ENCODE data around the gene TIMM21.

Gene TIMM21

GRCh38 chr18:74184875-74185274 lies 36.6 kb downstream of the TIMM21 start:
- Histone ChIP-seq H3K27me3 (ENCODE audit: control insufficient read depth in 2 of 2, insufficient read depth in 2 of 2, low read length in 2 of 2) (peaks cover 0 to 3% of the 10 kb centered on the region in 2 donors), H3K9ac (ENCODE audit: low read depth in 1 of 2, low read length in 2 of 2) (no peak overlapping the region), H3K36me3 (ENCODE audit: control insufficient read depth in 2 of 2, insufficient read depth in 2 of 2, low read length in 2 of 2) (no peaks in the 10 kb centered on the region), H3K9me3 (ENCODE audit: control insufficient read depth in 2 of 2, low read length in 2 of 2) (no peaks in the 10 kb centered on the region), H3K4me3 (ENCODE audit: low read length in 2 of 2) (no peak overlapping the region), H3K27ac (ENCODE audit: low read depth in 2 of 2, low read length in 2 of 2) (no peak overlapping the region), H3K4me1 (ENCODE audit: control insufficient read depth in 2 of 2, insufficient read depth in 2 of 2, low read length in 2 of 2) (no peaks in the 10 kb centered on the region)

DNA sequence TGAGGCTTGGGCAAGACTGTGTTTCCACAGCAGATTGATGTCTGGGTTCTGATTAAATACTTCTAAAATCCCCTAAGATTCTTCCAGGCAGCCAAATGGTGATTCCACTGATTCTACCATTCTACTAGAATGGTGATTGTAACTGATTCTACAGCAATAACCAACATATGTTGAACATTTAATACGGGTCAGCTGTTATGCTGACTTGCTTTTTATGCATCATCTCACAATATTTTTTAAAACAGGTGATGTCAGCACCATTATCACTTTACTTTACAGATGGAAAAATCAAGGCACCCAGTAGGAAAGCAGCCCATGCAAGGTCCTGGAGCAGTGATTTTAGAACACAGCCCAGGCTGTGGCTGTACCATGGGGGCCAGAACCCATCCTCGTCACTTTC lies 37.5 kb downstream of the TIMM21 start:
- H3K4me1 ChIP-seq (ENCODE audit: control insufficient read depth in 2 of 2, insufficient read depth in 2 of 2, low read length in 2 of 2), result no peaks in the 10 kb centered on the region
- no peaks in the 10 kb centered on the region for H3K36me3 ChIP-seq (ENCODE audit: control insufficient read depth in 2 of 2, insufficient read depth in 2 of 2, low read length in 2 of 2)
- H3K27me3 ChIP-seq (ENCODE audit: control insufficient read depth in 2 of 2, insufficient read depth in 2 of 2, low read length in 2 of 2), result peaks cover 0 to 3% of the 10 kb centered on the region in 2 donors
- no peak overlapping the region for H3K4me3 ChIP-seq (ENCODE audit: low read length in 2 of 2)
- no peak overlapping the region for H3K27ac ChIP-seq (ENCODE audit: low read depth in 2 of 2, low read length in 2 of 2)
- no peaks in the 10 kb centered on the region for H3K9me3 ChIP-seq (ENCODE audit: control insufficient read depth in 2 of 2, low read length in 2 of 2)
- no peak overlapping the region for H3K9ac ChIP-seq (ENCODE audit: low read depth in 1 of 2, low read length in 2 of 2)

- Histone ChIP-seq H3K27ac (ENCODE audit: low read depth in 2 of 2, low read length in 2 of 2) (no peak overlapping the region), H3K4me3 (ENCODE audit: low read length in 2 of 2) (no peak overlapping the region)
Measured at GRCh38 chr18:74186661-74187060, 38.3 kb downstream of the TIMM21 start.

DNA sequence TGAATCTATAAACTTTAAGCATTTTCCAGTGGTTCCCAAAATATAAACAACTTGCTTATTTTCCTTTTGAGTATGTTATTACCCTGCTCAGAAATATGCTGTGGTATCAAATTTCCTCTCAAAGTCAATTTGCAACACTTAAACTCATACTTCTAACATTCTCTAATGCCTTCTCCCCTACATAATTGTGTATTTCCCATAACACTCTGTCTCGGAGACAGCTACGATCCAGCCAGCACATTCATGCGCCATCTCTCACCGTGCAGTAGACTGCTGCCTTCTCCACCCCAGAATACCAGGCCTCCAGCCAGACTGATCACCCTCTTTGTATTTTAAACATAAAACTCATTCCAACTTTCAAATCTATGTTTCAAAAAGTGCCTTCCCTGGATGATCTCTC lies 41.8 kb downstream of the TIMM21 start:
- H3K4me3 ChIP-seq (ENCODE audit: low read length in 2 of 2), result no peak overlapping the region
- H3K27me3 ChIP-seq (ENCODE audit: control insufficient read depth in 2 of 2, insufficient read depth in 2 of 2, low read length in 2 of 2), result peaks cover 0 to 3% of the 10 kb centered on the region in 2 donors
- no peaks in the 10 kb centered on the region for H3K9me3 ChIP-seq (ENCODE audit: control insufficient read depth in 2 of 2, low read length in 2 of 2)
- no peak overlapping the region for H3K27ac ChIP-seq (ENCODE audit: low read depth in 2 of 2, low read length in 2 of 2)
- H3K4me1 ChIP-seq (ENCODE audit: control insufficient read depth in 2 of 2, insufficient read depth in 2 of 2, low read length in 2 of 2), result no peaks in the 10 kb centered on the region
- no peaks in the 10 kb centered on the region for H3K36me3 ChIP-seq (ENCODE audit: control insufficient read depth in 2 of 2, insufficient read depth in 2 of 2, low read length in 2 of 2)
- H3K9ac ChIP-seq (ENCODE audit: low read depth in 1 of 2, low read length in 2 of 2), result no peak overlapping the region

More at GRCh38 chr18:74186661-74187060, 38.3 kb downstream of the TIMM21 start:
- Histone ChIP-seq H3K9me3 (ENCODE audit: control insufficient read depth in 2 of 2, low read length in 2 of 2) (no peaks in the 10 kb centered on the region), H3K9ac (ENCODE audit: low read depth in 1 of 2, low read length in 2 of 2) (no peak overlapping the region), H3K36me3 (ENCODE audit: control insufficient read depth in 2 of 2, insufficient read depth in 2 of 2, low read length in 2 of 2) (no peaks in the 10 kb centered on the region), H3K4me1 (ENCODE audit: control insufficient read depth in 2 of 2, insufficient read depth in 2 of 2, low read length in 2 of 2) (no peaks in the 10 kb centered on the region), H3K27me3 (ENCODE audit: control insufficient read depth in 2 of 2, insufficient read depth in 2 of 2, low read length in 2 of 2) (peaks cover 0 to 3% of the 10 kb centered on the region in 2 donors)

DNA sequence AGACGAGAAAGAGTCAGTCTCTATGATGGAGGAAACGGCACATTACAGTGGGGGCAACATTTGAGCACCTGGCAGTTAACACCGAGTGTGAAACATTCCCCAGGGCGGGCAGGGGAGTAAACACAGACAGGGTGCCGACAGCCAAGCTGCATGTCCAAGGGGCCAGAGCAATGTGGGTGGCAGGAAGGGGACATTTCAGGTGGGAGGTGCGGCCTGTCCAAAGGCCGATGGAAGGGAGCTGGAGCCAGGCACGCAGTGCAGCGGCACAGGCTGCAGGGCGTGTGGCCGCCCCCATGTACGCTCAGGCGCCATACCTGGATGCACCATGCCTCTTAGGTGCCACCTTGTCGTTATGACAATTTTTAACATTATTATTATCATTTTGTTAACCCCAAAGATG lies 43.3 kb downstream of the TIMM21 start:
- no peak overlapping the region for H3K4me3 ChIP-seq (ENCODE audit: low read length in 2 of 2)
- H3K9me3 ChIP-seq (ENCODE audit: control insufficient read depth in 2 of 2, low read length in 2 of 2), result no peaks in the 10 kb centered on the region
- no peaks in the 10 kb centered on the region for H3K36me3 ChIP-seq (ENCODE audit: control insufficient read depth in 2 of 2, insufficient read depth in 2 of 2, low read length in 2 of 2)
- H3K27me3 ChIP-seq (ENCODE audit: control insufficient read depth in 2 of 2, insufficient read depth in 2 of 2, low read length in 2 of 2), result peaks cover 0 to 3% of the 10 kb centered on the region in 2 donors
- no peaks in the 10 kb centered on the region for H3K4me1 ChIP-seq (ENCODE audit: control insufficient read depth in 2 of 2, insufficient read depth in 2 of 2, low read length in 2 of 2)
- no peak overlapping the region for H3K9ac ChIP-seq (ENCODE audit: low read depth in 1 of 2, low read length in 2 of 2)
- no peak overlapping the region for H3K27ac ChIP-seq (ENCODE audit: low read depth in 2 of 2, low read length in 2 of 2)

DNA sequence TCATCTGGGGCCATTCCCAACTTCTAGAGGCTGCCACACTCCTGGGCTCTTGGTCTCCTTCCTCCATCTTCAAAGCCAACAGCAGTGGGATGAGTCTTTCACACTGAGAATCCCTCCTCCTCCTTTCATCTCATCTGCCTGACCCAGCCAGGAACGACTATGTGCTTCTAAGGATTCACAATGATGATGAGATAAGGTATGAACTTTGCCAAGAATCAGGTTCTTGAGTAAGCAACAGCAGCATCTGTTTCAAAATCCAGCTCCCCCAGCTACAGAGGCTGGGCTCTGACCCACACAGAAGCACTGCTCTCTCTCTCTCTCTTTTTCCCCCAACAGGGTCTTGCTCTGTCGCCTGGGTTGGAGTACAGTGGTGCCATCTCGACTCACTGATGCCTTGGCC lies 46.4 kb downstream of the TIMM21 start:
- Histone ChIP-seq H3K36me3 (ENCODE audit: control insufficient read depth in 2 of 2, insufficient read depth in 2 of 2, low read length in 2 of 2) (no peaks in the 10 kb centered on the region), H3K27ac (ENCODE audit: low read depth in 2 of 2, low read length in 2 of 2) (no peak overlapping the region), H3K9me3 (ENCODE audit: control insufficient read depth in 2 of 2, low read length in 2 of 2) (no peaks in the 10 kb centered on the region), H3K9ac (ENCODE audit: low read depth in 1 of 2, low read length in 2 of 2) (no peak overlapping the region), H3K4me3 (ENCODE audit: low read length in 2 of 2) (no peak overlapping the region), H3K27me3 (ENCODE audit: control insufficient read depth in 2 of 2, insufficient read depth in 2 of 2, low read length in 2 of 2) (peaks cover 0 to 3% of the 10 kb centered on the region in 2 donors), H3K4me1 (ENCODE audit: control insufficient read depth in 2 of 2, insufficient read depth in 2 of 2, low read length in 2 of 2) (peaks cover 0 to 16% of the 10 kb centered on the region in 2 donors)

DNA sequence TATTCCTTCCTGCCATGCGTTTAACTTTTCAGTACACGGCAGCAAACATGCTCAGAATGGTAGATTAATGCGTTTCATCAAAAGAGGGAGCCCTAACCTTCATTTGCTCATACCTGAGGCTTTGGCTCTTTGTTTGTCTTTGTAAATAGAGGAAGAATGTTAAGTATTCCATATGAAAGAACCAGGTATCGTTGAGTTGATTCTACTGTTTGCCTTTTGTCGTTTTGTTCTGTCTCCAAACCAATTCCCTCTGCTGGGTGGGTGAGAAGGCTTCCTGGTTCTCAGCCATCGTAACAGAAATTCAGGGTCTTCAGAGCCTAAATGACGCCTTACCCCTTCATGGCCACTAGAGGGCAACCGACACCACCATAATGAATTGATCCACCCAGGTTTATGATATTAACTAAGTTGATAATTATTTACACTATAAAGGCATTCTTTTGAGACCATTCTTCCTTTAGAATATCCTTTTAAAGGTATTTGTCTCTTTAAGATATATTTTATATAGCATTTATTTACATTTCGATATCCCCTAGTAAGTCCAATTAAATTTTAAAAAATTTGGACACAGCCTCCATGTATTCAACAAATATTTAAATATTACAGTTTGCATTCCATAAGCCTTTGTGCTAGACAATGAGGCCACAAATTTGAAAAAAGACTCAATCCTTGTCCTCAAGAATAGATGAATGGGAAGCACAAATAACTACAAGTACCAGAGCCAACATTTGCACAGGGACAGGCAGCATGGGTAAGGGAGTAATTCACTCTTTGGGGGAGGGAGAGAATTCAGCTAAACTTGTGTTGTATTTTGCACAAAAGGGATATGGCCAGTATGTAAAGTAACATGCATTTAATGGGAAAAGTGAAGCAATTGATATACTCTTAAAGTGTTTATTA lies 48.1 kb downstream of the TIMM21 start:
- Histone ChIP-seq H3K27me3 (ENCODE audit: control insufficient read depth in 2 of 2, insufficient read depth in 2 of 2, low read length in 2 of 2) (peaks cover 0 to 3% of the 10 kb centered on the region in 2 donors), H3K9ac (ENCODE audit: low read depth in 1 of 2, low read length in 2 of 2) (peak overlapping the region in 1 of 2 donors; percentile 53), H3K4me1 (ENCODE audit: control insufficient read depth in 2 of 2, insufficient read depth in 2 of 2, low read length in 2 of 2) (peaks cover 0 to 16% of the 10 kb centered on the region in 2 donors), H3K9me3 (ENCODE audit: control insufficient read depth in 2 of 2, low read length in 2 of 2) (no peaks in the 10 kb centered on the region), H3K4me3 (ENCODE audit: low read length in 2 of 2) (peak overlapping the region; percentile 67 to 69), H3K36me3 (ENCODE audit: control insufficient read depth in 2 of 2, insufficient read depth in 2 of 2, low read length in 2 of 2) (no peaks in the 10 kb centered on the region), H3K27ac (ENCODE audit: low read depth in 2 of 2, low read length in 2 of 2) (no peak overlapping the region)

- H3K9me3 ChIP-seq (ENCODE audit: control insufficient read depth in 2 of 2, low read length in 2 of 2), result no peaks in the 10 kb centered on the region
- no peak overlapping the region for H3K27ac ChIP-seq (ENCODE audit: low read depth in 2 of 2, low read length in 2 of 2)
- no peak overlapping the region for H3K9ac ChIP-seq (ENCODE audit: low read depth in 1 of 2, low read length in 2 of 2)
- peaks cover 0 to 3% of the 10 kb centered on the region in 2 donors for H3K27me3 ChIP-seq (ENCODE audit: control insufficient read depth in 2 of 2, insufficient read depth in 2 of 2, low read length in 2 of 2)
- peaks cover 0 to 16% of the 10 kb centered on the region in 2 donors for H3K4me1 ChIP-seq (ENCODE audit: control insufficient read depth in 2 of 2, insufficient read depth in 2 of 2, low read length in 2 of 2)
- H3K4me3 ChIP-seq (ENCODE audit: low read length in 2 of 2), result peak overlapping the region in 1 of 2 donors; percentile 7
- no peaks in the 10 kb centered on the region for H3K36me3 ChIP-seq (ENCODE audit: control insufficient read depth in 2 of 2, insufficient read depth in 2 of 2, low read length in 2 of 2)
Measured at GRCh38 chr18:74197705-74198341, 49.5 kb downstream of the TIMM21 start.

GRCh38 chr18:74198453-74198852 lies 50.1 kb downstream of the TIMM21 start:
- H3K9me3 ChIP-seq (ENCODE audit: control insufficient read depth in 2 of 2, low read length in 2 of 2), result no peaks in the 10 kb centered on the region
- H3K27me3 ChIP-seq (ENCODE audit: control insufficient read depth in 2 of 2, insufficient read depth in 2 of 2, low read length in 2 of 2), result peaks cover 0 to 3% of the 10 kb centered on the region in 2 donors
- no peaks in the 10 kb centered on the region for H3K36me3 ChIP-seq (ENCODE audit: control insufficient read depth in 2 of 2, insufficient read depth in 2 of 2, low read length in 2 of 2)
- no peak overlapping the region for H3K4me3 ChIP-seq (ENCODE audit: low read length in 2 of 2)
- H3K9ac ChIP-seq (ENCODE audit: low read depth in 1 of 2, low read length in 2 of 2), result no peak overlapping the region
- H3K4me1 ChIP-seq (ENCODE audit: control insufficient read depth in 2 of 2, insufficient read depth in 2 of 2, low read length in 2 of 2), result peaks cover 0 to 16% of the 10 kb centered on the region in 2 donors
- H3K27ac ChIP-seq (ENCODE audit: low read depth in 2 of 2, low read length in 2 of 2), result no peak overlapping the region

- Histone ChIP-seq H3K4me1 (ENCODE audit: control insufficient read depth in 2 of 2, insufficient read depth in 2 of 2, low read length in 2 of 2) (peaks cover 0 to 16% of the 10 kb centered on the region in 2 donors), H3K9me3 (ENCODE audit: control insufficient read depth in 2 of 2, low read length in 2 of 2) (no peaks in the 10 kb centered on the region), H3K4me3 (ENCODE audit: low read length in 2 of 2) (no peak overlapping the region), H3K27ac (ENCODE audit: low read depth in 2 of 2, low read length in 2 of 2) (no peak overlapping the region), H3K27me3 (ENCODE audit: control insufficient read depth in 2 of 2, insufficient read depth in 2 of 2, low read length in 2 of 2) (no peaks in the 10 kb centered on the region), H3K36me3 (ENCODE audit: control insufficient read depth in 2 of 2, insufficient read depth in 2 of 2, low read length in 2 of 2) (no peaks in the 10 kb centered on the region), H3K9ac (ENCODE audit: low read depth in 1 of 2, low read length in 2 of 2) (no peak overlapping the region)
Measured at GRCh38 chr18:74200780-74201179, 52.5 kb downstream of the TIMM21 start.

Measured in mucosa of rectum (tissue), 2 donors.